Activated T-cell treated with anti-CD3 and anti-CD28 coated beads for 4 hours (primary cell): ENCODE measurements around the gene ILKAP.

ENCODE experiments used
- DNase-seq: peaks from one replicate; pipeline ENCODE4 v3.0.0-alpha.2; 2020

ILKAP gene

DNA sequence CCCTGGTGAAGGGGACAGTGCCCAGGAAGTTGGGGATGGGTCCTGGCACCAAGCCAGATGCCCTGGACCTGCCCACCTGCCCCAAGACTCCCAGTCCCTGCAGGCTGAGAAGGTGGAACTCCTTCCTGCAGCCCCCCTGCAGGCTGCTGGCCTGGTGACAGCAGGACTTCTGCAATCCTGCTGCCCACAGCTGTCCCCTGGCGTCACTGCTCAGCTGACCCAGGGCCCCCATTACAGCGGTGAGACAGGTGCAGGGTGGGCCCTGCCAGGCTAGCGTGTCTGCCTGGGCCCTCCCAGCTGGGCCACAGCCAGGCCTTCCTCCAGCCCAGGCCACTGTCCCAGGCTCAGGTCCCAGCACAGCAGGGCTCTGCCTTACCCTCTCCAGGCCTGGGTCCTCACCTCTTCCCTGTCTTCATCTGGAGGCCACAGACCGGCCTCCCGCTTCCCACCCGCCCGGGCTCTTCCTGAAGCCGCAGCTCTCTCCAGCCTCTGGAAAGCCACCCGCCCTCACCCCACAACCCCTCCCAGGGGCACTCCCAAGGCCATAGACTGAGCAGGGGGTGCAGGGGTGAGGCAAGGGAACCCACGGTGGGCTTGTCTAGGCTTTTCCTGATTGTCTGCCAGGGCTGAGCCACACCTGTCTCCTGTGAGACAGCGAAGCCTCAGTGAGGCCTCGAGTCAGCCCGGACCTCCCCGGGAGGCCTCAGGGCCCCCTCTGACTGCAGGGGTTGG is 53.5 kb downstream of the ILKAP start:
- DNase-seq, result no peak

GRCh38 chr2:238148981-238149380 is 54.5 kb downstream of the ILKAP start:
- no peak for DNase-seq

GRCh38 chr2:238146884-238147544 is 56.5 kb downstream of the ILKAP start:
- DNase-seq, result no peak

GRCh38 chr2:238145851-238146250 is 57.6 kb downstream of the ILKAP start:
- DNase-seq, result no peak

GRCh38 chr2:238145046-238145445 is 58.4 kb downstream of the ILKAP start:
- no peak for DNase-seq

- no peak for DNase-seq
Observed at GRCh38 chr2:238144262-238144661, 59.2 kb downstream of the ILKAP start.

- DNase-seq, result no peak
Observed at GRCh38 chr2:238143239-238143951, 60.1 kb downstream of the ILKAP start.

GRCh38 chr2:238142382-238143205 is 60.9 kb downstream of the ILKAP start:
- no peak for DNase-seq

- DNase-seq, result no peak
Observed at GRCh38 chr2:238141541-238142318, 61.8 kb downstream of the ILKAP start.

DNA sequence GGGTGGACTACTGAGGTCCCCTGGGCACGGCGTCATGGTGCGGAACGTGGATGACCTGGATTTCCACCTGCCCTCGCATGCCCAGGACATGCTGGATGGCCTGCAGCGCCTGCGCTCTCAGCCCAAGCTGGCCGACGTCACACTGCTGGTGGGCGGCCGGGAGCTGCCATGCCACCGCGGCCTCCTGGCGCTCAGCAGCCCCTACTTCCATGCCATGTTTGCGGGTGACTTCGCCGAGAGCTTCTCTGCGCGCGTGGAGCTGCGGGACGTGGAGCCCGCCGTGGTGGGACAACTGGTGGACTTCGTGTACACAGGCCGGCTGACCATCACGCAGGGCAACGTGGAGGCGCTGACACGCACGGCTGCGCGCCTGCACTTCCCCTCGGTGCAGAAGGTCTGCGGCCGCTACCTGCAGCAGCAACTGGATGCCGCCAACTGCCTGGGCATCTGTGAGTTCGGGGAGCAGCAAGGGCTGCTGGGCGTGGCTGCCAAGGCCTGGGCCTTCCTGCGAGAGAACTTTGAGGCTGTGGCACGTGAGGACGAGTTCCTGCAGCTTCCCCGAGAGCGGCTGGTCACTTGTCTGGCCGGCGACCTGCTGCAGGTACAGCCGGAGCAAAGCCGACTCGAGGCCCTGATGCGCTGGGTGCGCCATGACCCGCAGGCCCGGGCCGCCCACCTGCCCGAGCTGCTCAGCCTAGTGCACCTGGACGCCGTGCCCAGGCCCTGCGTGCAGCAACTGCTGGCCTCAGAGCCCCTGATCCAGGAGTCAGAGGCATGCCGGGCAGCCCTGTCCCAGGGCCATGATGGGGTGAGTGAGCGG is 62.6 kb downstream of the ILKAP start:
- DNase-seq, result no peak

GRCh38 chr2:238140040-238140439 is 63.5 kb downstream of the ILKAP start:
- DNase-seq, result no peak

DNA sequence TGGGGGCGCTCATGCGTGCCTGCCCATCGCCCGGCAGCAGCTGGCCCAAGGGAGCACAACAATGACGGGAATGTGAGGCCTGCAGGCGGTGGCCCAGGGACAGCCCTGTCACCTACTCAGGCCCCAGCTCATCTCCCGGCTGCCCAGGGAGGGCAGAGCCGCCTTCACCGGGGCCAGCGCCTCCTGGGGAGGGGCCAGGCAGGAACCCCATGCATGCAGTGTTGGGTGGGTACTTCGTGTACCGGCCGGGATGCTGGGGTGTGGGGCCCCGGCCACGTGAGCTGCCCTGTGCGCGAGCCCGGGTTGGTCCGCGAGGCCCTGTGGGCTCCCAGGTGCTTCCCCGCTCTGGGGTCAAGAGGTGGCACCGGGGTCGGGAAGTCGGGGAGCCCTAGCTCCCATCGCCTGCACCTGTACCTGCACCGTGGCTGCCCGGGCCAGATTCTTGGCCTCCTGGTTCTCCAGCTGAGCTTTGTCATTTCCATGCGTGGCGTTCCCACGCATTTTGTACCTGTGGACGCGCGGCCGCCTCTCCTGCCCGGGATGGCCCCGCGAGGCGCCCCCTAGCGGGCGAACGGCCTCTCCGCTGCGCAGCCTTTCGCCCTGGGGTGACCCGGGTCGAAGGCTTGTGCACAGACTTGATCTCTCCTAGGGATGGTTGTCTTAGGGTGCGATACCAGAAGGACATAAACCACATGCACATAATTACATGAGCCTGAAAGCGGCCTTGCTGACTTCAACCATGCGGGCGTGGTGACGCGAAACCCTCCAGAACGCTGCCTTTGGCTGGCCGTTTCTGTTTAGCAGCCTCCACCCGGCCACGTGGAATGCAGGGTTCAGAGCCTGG is 64.1 kb downstream of the ILKAP start:
- DNase-seq, result no peak

DNA sequence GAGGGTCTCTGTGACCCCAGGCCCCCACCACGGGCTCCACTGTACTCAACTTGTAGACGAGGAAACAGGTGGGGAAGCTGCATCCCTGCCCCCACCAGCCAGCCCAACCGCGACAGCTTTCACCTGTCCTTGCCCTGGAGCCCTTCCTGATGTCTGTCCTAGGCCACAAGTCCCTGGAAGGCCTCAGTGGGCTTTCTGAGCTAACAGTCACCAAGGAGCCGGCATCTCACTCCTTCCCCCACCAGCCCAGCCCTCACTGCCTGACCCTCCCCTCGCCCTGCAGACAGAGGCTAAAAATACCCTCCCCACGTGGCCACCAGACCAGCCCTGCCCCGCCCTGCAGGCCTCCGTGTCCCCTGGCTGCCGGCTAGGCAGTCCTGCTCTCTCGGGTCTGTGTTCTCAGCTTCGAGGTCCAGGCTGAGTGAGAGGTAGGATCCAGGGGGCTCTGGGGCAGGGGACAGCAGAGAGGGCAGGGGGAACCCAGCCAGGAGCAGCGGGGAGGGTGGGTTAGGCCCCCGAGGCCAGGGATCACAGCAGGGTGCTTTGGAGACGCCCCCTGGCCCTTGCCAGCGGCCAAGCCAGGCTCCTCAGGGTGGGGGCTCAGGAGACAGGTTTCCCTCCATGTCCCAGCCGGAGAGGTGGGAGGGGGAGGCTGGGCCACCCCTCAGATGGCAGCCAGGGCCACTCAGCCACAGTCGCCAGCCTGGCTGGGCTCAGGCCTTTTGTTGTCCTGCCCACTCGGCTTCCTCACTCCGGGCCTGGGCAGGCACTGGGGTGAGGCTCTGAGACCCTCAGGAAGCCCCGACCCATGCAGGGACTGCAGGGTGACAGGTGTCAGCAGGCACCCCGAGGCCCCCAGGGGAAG is 64.9 kb downstream of the ILKAP start, which contains the start of gene KLHL30:
Gene KLHL30, plus strand, starts transcription at position 338 of the 865 bp plus-strand sequence. CDS start 2,087 bp downstream, outside the sequence.
- no peak for DNase-seq

DNA sequence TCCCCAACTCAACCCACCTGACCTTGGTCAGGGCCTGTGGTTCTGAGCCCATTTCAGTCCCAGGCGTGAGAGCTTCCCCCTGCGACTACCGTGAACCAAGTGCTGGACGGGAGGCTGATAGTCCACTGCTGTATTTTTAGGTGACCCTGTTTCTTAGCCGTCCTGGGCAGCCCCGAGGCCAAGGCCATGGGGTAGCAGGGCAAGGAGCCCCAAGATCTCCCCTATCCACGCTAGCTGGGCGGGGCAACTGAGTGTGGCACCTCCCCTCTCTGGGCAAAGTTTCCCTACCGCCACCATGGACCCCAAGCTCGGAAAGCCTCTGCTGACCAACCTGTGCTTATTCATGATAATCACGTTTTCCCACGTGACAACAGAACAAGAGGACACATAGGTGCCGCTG is 65.6 kb downstream of the ILKAP start:
- DNase-seq, result no peak

GRCh38 chr2:238136820-238137537 is 66.5 kb downstream of the ILKAP start:
- no peak for DNase-seq

GRCh38 chr2:238135601-238136150 is 67.8 kb downstream of the ILKAP start:
- no peak for DNase-seq

DNA sequence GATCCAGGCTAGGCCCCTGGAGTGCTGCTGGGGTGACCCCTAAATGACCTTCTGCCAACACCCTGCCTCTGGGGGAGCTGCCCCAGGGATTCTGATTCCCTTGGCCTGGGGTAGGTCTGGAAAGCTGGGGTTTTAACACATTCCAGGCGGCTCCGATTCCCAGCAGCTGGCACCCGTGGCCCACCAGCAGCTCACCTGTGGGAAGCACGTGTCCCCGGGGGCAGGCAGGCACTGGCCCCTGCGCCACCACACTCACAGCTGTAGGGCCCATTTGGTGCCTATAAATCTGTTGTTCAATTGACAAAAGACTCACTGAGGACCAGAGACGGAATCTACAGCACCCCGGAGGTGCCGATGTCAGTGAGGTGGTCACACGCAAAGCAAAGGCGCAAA is 69.1 kb downstream of the ILKAP start:
- no peak for DNase-seq
